HepG2 (cell line): ENCODE results near the gene YIPF4. TPM values are rescaled to one million over a fixed set of nuclear protein-coding genes. Genes with fewer than 3 reads are reported as not detected.

Experiments
- AKAP8 ChIP-seq: sonication (generic); formaldehyde crosslinking; IDR thresholded peaks from 2 replicates; pipeline ENCODE4 v1.5.1; 2020; ENCODE audit warnings: mild to moderate bottlenecking, missing genetic modification reagents
- BRD4 ChIP-seq: sonication (generic); formaldehyde crosslinking; IDR thresholded peaks from 2 replicates; pipeline ENCODE4 v1.4.0; 2020; ENCODE audit warnings: missing genetic modification reagents
- CEBPG ChIP-seq: IDR thresholded peaks from 2 replicates; pipeline ENCODE4 v1.6.1; 2016
- EZH2 ChIP-seq: conservative IDR thresholded peaks from 2 replicates; pipeline ENCODE4 v1.6.1; 2012; ENCODE audit warnings: mild to moderate bottlenecking, low read depth, low read length, moderate library complexity
- GATAD2A ChIP-seq: IDR thresholded peaks from 2 replicates; pipeline ENCODE4 v1.6.1; 2016
- KIAA2018 ChIP-seq: sonication (generic); formaldehyde crosslinking; IDR thresholded peaks from 2 replicates; pipeline ENCODE4 v1.5.0; 2020; ENCODE audit warnings: mild to moderate bottlenecking, missing genetic modification reagents, borderline replicate concordance
- NR2F2 ChIP-seq: IDR thresholded peaks from 2 replicates; pipeline ENCODE4 v1.6.1; 2012; ENCODE audit warnings: low read depth, inconsistent platforms, borderline replicate concordance
- NR2F6 ChIP-seq, 2 experiments: IDR thresholded peaks; 2 replicates each; pipeline ENCODE4 v1.6.1; 2016; ENCODE audit warnings: antibody characterized with exemption in 1 of 2, mild to moderate bottlenecking in 1 of 2
- PCBP1 ChIP-seq: fragments of 200-400 bp; formaldehyde crosslinking; IDR thresholded peaks from 2 replicates; pipeline ENCODE4 v1.6.1; 2017; ENCODE audit warnings: mild to moderate bottlenecking, low read depth, low read length, borderline replicate concordance
- PHF21A ChIP-seq: sonication (generic); formaldehyde crosslinking; IDR thresholded peaks from 2 replicates; pipeline ENCODE4 v1.5.0; 2020; ENCODE audit warnings: mild to moderate bottlenecking, missing genetic modification reagents
- PHF8 ChIP-seq: sonication (generic); formaldehyde crosslinking; IDR thresholded peaks from 2 replicates; pipeline ENCODE4 v1.5.0; 2020; ENCODE audit warnings: missing genetic modification reagents
- SNAI1 ChIP-seq: sonication (generic); formaldehyde crosslinking; IDR thresholded peaks from 2 replicates; pipeline ENCODE4 v1.5.0; 2020; ENCODE audit warnings: mild to moderate bottlenecking, missing genetic modification reagents, borderline replicate concordance
- SSRP1 ChIP-seq: IDR thresholded peaks from 2 replicates; pipeline ENCODE4 v1.6.1; 2016; ENCODE audit warnings: control low read depth
- USF2 ChIP-seq, 2 experiments: sonication (generic) in 1 of 2; formaldehyde crosslinking in 1 of 2; IDR thresholded peaks; 2 replicates each; pipeline versions ENCODE4 v1.5.1 to v1.6.1; 2011 to 2020; ENCODE audit warnings: borderline replicate concordance in 1 of 2, low read depth in 1 of 2, low read length in 1 of 2, mild to moderate bottlenecking in 1 of 2, missing genetic modification reagents in 1 of 2, moderate library complexity in 1 of 2
- ZBTB37 ChIP-seq: sonication (generic); formaldehyde crosslinking; IDR thresholded peaks from 2 replicates; pipeline ENCODE4 v1.4.0; 2020; ENCODE audit warnings: mild to moderate bottlenecking, missing genetic modification reagents
- ZKSCAN8 ChIP-seq: IDR thresholded peaks from 2 replicates; pipeline ENCODE4 v1.6.1; 2016; ENCODE audit warnings: borderline replicate concordance, missing genetic modification reagents, missing compliant biosample characterization
- ZNF331 ChIP-seq: sonication (generic); formaldehyde crosslinking; IDR thresholded peaks from 2 replicates; pipeline ENCODE4 v1.4.0; 2020; ENCODE audit warnings: missing genetic modification reagents
- ZNF354B ChIP-seq: sonication (generic); formaldehyde crosslinking; IDR thresholded peaks from 2 replicates; pipeline ENCODE4 v1.8.0; 2022; ENCODE audit warnings: mild to moderate bottlenecking, missing genetic modification reagents
- ZNF430 ChIP-seq: sonication (generic); formaldehyde crosslinking; IDR thresholded peaks from 2 replicates; pipeline ENCODE4 v1.9.0; 2021; ENCODE audit warnings: mild to moderate bottlenecking, missing genetic modification reagents
- polyA plus RNA-seq, 8 experiments: library from polyadenylated mRNA; depleted of rRNA in 3 of 8; stranded (reverse) in 7 of 8; unstranded in 1 of 8; fragments of >200 nt; fragmentation: Illumina TruSeq in 4 of 8; extraction: Trizol in 4 of 8; gene quantifications; 2 replicates each; pipeline versions ENCODE4 v1.2.1 to v1.2.3, GENCODE V29; 2011 to 2016; ENCODE audit warnings: low read depth in 4 of 8, missing spikeins in 1 of 8, mixed read lengths in 1 of 8; ENCODE audit not compliant: insufficient read depth in 1 of 8
- total RNA-seq, 5 experiments: library from RNA; depleted of rRNA; stranded (reverse); fragments of >200 nt; fragmentation: Illumina TruSeq; extraction: Trizol; gene quantifications; 2 replicates each; pipeline ENCODE4 v1.2.3, GENCODE V29; 2016; ENCODE audit warnings: low read depth in 1 of 5

Gene YIPF4
- total and polyA plus RNA-seq, 2 of the 13 experiments (the other 11 are each of a cell fraction or from before 2014, with no cell fraction given) = 19.0 to 43.9 TPM

- TF ChIP-seq USF2 (IDR thresholded peaks at IDR 0.05; ENCODE audit: low read depth, low read length) (peak; percentile 31; the same call in 1 of the 2 replicates), USF2 (CRISPR knock-in tag; IDR thresholded peaks at IDR 0.05; ENCODE audit: borderline replicate concordance) (no peak), ZNF331 (peak; percentile 89), GATAD2A (CRISPR knock-in tag) (peak; percentile 91), ZKSCAN8 (peak; percentile 71; the same call in 1 of the 2 replicates), ZBTB37 (CRISPR knock-in tag) (peak; percentile 72; the same call in 1 of the 2 replicates), NR2F2 (peak; percentile 14; the same call in 1 of the 2 replicates), KIAA2018 (CRISPR knock-in tag) (peak; percentile 60), BRD4 (CRISPR knock-in tag) (peak; percentile 93), PHF21A (CRISPR knock-in tag) (peak; percentile 84), EZH2 (no peak), NR2F6 (IDR thresholded peaks at IDR 0.05) (no peak), NR2F6 (CRISPR knock-in tag; IDR thresholded peaks at IDR 0.05) (peak; percentile 69), PCBP1 (no peak; the same call in 1 of the 2 replicates), ZNF354B (CRISPR knock-in tag) (no peak; the same call in 1 of the 2 replicates), AKAP8 (CRISPR knock-in tag) (peak; percentile 89), SNAI1 (peak; percentile 98), CEBPG (CRISPR knock-in tag) (peak; percentile 31), ZNF430 (peak; percentile 97), SSRP1 (CRISPR knock-in tag) (peak; percentile 89), PHF8 (peak; percentile 84)
These were observed 79.1 kb downstream of the YIPF4 start, which contains the start of gene BIRC6 (continued) for GRCh38 chr2:32356681-32357317.
